Cardiac fibroblast (primary cell): Measurements from ENCODE around the gene ANO6.

Experiments used
- DNase-seq, 2 donors: peaks; one replicate each; pipeline versions ENCODE4 v3.0.0 to v3.0.0-alpha.2; 2010; ENCODE audit warnings: low read depth in 2 of 2
- H3K4me3 ChIP-seq, 2 donors: replicated peaks in 1 of 2; 1 replicate in 1 of 2; 2 replicates in 1 of 2; pipeline ENCODE4 v1.5.1; 2011; ENCODE audit warnings: low read depth in 2 of 2, low read length in 2 of 2, mild to moderate bottlenecking in 2 of 2, moderate library complexity in 1 of 2
- TF ChIP-seq, protein P1 (sequence below): IDR thresholded peaks from one replicate; pipeline ENCODE4 v1.5.1; 2011; ENCODE audit warnings: low read depth, mild to moderate bottlenecking, low read length, inconsistent platforms

ANO6 gene

DNA sequence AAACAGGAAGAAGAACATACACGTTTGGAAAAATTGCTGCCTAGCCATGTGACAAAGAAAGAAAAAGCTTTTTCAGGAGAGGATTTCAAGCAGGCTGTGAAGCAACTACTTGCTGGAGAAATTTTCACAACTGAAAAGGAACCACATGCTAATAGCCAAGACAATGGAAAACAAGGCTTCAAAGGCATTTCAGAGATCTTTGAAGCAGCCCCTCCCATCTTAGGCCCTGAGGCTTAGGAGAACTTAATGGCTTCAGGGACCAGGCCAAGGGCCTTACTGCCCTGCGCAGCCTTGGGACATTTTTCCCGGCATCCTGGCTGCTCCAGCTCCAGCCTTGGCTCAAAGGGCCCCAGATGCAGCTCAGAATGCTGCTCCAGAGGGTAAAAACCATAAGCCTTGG, 257.7 kb downstream of the ANO6 start:
- TF ChIP-seq, protein P1, sequence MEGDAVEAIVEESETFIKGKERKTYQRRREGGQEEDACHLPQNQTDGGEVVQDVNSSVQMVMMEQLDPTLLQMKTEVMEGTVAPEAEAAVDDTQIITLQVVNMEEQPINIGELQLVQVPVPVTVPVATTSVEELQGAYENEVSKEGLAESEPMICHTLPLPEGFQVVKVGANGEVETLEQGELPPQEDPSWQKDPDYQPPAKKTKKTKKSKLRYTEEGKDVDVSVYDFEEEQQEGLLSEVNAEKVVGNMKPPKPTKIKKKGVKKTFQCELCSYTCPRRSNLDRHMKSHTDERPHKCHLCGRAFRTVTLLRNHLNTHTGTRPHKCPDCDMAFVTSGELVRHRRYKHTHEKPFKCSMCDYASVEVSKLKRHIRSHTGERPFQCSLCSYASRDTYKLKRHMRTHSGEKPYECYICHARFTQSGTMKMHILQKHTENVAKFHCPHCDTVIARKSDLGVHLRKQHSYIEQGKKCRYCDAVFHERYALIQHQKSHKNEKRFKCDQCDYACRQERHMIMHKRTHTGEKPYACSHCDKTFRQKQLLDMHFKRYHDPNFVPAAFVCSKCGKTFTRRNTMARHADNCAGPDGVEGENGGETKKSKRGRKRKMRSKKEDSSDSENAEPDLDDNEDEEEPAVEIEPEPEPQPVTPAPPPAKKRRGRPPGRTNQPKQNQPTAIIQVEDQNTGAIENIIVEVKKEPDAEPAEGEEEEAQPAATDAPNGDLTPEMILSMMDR, result no peak
- H3K4me3 ChIP-seq, result no peak overlapping the region
- no peak for DNase-seq

GRCh38 chr12:45475594-45475993, 259.7 kb downstream of the ANO6 start:
- no peak overlapping the region for H3K4me3 ChIP-seq
- TF ChIP-seq, protein P1, result no peak
- DNase-seq, result no peak

GRCh38 chr12:45477526-45477925, 261.6 kb downstream of the ANO6 start:
- H3K4me3 ChIP-seq, result no peak overlapping the region
- peak; percentile 60 to 68 for DNase-seq
- TF ChIP-seq, protein P1, result no peak

DNA sequence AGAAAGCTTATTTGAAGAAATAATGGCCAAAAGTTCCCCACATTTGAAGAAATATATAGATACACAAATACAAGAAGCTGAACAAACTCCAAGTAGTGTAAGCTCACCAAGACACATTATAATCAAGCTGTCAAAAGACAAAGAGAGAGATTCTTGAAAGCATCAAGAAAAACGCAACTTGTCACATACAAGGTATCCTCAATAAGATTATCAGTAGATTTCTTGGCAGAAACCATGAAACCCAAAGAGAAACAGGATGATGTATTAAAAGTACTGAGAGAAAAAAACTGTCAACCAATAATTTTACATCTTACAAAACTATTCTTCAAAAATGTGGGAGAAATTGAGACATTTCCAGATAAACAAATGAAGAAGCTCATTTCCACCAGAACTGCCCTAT, 263.0 kb downstream of the ANO6 start:
- H3K4me3 ChIP-seq, result no peak overlapping the region
- TF ChIP-seq, protein P1, result no peak
- DNase-seq, result no peak

GRCh38 chr12:45481746-45482145, 265.9 kb downstream of the ANO6 start:
- TF ChIP-seq, protein P1, result no peak
- no peak overlapping the region for H3K4me3 ChIP-seq
- DNase-seq, result no peak

GRCh38 chr12:45483571-45483970, 267.7 kb downstream of the ANO6 start:
- TF ChIP-seq, protein P1, result no peak
- peak; percentile 19 to 73 for DNase-seq

More at GRCh38 chr12:45483571-45483970, 267.7 kb downstream of the ANO6 start:
- H3K4me3 ChIP-seq, result no peak overlapping the region
